ENCODE results near the gene TRAPPC10.

GRCh38 chr21:44021064-44021463 lies 9.0 kb downstream of the TRAPPC10 start:
- no peak for TF ChIP-seq EZH2 (IDR thresholded peaks at IDR 0.05)
- no peak for TF ChIP-seq POLR2AphosphoS5 (IDR thresholded peaks at IDR 0.05; ENCODE audit: borderline replicate concordance, low read depth, low read length)
- TF ChIP-seq FOXP2 (optimal IDR thresholded peaks at IDR 0.05; ENCODE audit: control extremely low read depth, extremely low read length, insufficient read depth): no peak
